HG03097 (cell line): Measurements from ENCODE around the gene KAT2A.

Experiments used
- ATAC-seq: cut with Tn5 transposase; IDR thresholded peaks from one replicate; pipeline ENCODE4 v1.9.1; 2021; ENCODE audit not compliant: unreplicated experiment, low FRiP score

The KAT2A gene

DNA sequence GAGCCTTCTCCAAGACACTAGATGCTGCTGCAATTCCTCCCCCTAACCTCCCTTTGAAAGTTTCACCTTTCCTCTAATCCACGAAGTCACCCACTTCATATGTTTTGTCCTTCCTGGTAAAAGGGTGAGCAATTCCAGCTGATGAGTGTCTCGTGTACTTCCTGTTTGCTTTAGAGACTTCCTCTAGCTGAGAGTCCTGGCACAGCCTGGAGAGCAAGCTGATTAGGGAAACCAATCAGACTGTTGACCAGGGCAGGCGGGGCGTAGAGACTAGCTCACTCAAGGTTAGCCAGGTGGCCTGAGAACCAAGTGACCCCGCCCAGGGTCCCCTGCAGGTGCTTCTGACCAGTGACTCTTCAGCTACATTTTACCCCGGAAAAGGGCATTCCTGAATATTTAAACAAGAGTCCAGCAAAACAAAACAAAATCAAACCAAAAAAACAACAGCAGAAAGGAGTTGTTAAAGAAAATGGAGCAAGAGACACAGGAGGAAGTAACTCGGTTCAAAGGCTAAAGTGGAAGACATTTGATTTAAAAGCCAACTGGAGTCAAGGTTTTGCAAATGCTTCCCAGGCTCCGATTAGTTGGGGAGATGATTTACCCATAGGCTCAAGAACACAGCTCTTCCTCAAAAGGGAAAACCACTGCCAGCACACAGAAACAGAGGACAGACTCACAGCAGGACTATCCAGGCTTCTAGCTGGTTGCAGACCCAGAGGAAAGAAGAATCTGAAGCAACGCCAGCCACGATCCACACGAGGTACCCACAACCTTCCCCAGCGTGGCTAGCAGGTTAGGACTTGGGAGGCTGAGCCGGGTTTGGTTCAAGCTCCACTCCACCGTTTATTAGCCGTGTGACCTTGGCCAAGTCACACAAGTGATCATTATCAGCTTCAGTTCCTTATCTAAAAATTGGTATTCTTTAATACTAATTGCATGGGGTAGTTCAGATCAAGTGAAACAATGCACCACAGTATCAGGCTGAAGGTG, 14.8 kb upstream of the KAT2A start:
- no peak for ATAC-seq

DNA sequence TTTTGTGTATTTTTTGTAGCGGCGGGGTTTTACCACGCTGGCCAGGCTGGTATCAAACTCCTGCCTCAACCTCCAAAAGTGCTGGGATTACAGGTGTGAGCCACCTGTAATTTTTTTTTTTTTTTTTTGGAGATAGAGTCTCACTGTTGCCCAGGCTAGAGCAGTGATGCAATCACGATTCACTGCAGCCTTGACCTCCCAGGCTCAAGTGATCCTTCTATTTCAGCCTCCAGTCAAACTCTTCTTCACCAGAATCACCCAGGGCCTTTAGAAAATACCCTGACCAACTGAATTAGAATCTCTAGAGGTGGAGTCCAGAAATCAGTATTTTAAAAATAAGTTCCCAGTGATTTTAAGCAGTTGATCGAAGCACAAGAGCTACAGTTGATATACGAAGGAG, 14.0 kb upstream of the KAT2A start:
- ATAC-seq: no peak

DNA sequence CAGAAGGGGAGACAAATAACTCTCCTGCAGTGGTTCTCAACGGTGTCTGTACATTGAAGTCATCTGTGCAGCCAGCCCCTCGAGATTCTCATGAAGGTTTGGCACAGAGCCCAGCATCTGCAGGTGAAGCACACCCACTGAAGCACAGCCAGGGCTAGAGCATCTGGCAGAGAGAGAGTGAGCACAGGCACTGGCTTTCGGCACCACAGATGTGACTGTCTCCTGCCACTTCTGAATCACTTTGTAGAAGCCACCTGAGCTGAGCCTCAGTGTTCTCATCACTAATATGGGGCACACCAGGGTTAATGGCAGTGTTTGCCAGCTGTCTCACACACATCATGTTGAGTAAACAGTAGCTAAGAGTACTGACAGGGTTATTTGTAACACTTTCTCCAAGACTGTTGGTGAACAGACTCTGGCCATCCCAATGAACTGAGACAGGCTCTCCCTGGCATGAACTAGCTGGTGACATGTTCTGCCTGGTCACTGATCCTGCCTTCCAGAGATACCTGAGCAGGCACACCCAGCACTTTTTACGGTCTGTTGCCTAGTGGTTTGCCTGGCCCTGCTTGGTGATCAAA, 12.4 kb upstream of the KAT2A start:
- ATAC-seq: no peak

DNA sequence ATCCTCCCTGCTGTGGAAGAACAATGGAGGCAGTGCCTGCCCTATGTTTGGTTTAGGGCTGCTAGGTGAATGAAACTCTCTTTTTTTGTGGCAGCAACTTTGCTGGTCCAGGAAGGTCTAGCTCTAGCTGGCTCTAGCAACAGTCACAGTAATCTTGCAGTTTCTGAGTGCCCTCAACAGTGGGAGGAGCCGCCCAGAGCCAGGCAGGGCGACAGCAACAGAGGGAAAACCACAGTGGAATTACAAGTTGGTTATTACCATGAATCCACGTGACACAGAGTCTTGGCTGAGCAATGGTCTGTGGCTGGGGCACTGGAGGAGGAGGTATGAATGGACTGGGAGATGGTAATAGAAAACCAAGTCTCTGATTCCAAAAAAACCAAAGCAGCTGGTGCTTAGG, 11.8 kb upstream of the KAT2A start:
- no peak for ATAC-seq

DNA sequence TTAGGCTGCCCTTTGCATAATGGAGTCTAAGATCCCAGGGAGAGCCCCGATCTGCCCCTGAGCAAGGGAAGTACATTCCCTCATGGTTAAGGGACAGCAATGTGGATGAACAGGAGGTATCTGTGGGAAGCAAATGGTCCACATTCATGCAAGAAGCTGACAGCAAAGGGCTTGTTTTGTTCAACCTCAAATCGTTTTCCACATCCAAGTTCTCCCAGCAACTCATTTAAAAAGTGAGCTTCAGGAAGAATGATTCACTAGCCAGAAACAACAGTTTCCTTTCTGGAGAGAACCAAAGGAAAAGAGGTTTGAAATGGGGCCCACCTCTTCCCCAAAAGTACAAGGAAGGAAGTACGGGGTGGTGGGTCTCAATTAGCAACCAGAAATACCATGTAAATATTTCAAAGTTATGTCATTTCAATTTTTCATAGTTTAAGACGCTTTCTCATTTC, 10.8 kb upstream of the KAT2A start:
- no peak for ATAC-seq

DNA sequence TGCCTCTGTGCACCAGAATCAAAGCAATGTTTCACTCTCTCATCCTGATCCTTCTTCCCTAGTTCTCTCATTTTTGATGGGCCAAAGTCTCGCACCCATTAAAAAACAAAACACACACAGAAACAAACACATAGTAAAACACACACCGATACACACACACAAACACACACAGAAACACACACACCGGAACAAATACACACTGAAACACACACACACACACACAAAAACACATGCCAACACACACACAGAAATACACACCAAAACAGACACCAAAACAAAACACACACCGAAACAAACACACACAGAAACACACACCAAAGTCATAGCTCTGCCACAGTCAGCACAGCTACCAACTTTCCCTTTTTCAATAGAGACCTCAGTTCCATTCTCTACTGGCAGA, 10.1 kb upstream of the KAT2A start:
- ATAC-seq: no peak

DNA sequence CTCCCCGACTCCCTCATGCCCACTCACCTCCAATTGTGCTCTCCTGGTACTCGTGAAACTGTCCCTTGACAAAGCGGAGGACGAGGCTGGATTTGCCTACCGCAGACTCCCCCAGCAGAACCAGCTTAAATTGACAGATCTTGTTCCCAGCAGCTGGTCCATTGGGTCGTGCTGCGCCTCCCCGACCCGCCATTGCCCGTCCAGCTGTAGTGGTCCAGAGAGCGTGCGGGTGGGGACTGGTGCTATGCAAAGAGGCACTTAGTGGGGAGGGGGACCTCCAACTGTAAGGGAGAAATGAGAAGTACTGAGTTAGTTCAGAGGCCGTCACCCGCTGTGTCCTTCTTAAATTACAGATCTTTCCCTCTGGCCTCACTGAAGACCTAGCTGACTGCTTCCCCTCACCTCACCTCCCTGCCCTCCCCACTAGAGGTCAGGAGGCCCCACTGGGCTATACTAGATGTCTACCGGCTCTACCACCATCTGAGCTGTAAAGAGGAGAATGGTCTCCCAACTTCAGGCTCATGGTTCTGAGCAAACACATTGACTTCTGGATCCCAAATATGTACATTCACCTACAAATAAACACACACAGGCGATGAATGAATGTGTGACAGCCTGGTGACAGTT, 9.3 kb upstream of the KAT2A start:
- ATAC-seq: no peak

DNA sequence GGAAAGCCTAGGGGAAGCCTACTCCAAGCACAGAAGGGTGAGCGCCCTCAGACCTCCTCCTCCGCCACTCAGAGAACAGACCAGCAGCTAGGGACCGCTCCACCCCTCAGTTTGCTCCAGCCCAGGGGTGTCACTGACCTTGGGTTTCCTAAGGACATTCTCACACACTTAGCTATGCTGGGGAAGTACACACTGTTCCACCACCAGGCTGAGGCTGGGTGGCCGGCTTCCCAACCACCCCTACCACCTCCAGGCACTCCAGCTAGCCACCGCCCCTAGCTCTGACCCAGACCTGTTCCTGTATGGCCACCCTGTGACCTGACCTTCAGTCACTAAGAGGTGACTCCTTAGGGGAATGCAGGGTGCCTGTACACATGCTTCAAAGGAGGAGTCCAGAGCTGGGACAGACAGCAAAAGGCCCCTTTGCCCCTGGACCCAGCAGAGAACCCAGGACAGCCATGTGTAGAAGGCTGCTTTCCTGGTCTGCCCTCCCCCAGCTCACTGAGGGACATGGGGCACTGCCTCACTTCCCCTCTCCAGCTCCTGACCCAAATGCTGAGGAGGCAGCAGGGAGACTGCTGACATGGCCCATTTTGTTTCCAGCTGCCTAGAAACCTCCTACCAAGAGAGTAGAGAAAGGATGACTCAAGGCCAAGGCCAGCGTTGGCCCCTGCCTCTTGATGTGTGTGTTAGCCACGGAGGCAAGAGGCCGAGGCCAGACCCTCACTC, 8.1 kb upstream of the KAT2A start:
- no peak for ATAC-seq

DNA sequence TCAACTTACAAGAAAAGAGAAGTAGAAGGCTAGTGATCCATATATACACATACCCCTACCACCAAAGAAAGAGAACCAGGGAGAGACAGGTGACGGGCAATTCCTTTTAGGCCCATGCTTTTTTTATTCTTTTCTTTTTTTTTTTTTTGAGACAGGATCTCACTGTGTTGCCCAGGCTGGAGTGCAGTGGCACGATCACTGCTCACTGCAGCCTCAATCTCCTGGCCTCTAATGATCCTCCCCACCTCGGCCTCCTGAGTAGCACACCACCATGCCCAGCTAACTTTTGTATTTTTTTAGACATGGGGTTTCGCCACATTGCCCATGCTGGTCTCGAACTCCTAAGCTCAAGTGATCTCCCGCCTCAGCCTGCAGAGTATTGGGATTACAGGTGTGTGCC, 6.2 kb upstream of the KAT2A start:
- ATAC-seq: no peak

DNA sequence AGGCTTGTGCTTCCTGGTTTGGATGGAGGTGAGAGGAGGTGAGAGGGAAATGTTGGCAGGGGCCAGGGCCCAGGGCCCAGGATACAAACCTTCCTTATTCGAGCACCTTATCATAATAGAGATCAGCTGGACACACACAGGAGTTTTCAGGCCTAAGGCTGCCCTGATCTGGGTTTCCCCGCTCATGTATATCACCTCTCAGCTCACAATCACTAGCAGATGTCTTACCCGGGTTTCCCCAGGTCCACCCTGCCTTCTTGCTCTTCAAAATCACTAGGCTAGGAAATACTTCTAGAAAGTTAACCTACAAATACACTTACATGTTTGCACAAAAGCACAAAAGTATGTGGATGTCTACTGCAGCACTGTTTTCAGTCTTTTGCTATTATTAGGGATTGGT, 5.7 kb upstream of the KAT2A start:
- ATAC-seq: no peak

DNA sequence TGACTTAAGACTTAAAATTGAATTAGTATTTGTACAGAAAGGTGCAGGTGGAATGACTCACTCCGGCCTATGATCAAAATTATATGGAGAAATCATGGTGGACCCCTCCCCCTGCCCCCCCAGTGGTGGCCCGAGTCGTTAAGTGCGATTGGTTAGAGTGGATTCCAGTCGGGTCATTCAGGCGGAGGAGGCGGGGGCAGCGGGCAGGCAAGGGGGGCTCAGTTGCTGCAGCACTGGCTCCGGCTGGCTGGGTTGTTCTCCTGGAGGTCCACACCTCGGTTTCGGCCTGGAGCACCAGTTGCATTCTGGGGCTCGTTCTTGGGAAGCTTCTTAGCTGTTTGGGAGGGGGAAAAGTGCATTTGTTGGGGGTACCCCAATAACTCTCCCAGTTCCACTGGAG, 4.4 kb upstream of the KAT2A start:
- no peak for ATAC-seq

DNA sequence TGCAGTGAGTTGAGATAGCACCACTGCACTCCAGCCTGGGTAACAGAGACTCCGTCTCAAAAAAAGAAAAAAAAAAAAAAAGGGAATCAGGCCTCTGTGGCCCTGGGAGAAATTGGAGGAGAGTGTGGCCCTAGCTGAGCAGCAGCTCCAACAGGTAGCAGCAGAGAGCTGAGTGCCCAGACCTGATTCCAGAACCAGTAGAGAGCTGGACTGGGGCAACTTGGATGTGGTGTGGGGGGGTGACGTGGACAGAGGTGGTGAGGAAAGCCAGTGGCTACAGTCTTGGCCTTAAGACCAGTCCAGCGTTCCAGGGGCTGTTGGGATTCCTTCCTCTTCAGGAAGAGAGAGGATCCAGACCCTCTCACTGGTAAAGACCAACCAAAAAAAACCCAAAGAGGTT, 3.1 kb upstream of the KAT2A start:
- no peak for ATAC-seq

DNA sequence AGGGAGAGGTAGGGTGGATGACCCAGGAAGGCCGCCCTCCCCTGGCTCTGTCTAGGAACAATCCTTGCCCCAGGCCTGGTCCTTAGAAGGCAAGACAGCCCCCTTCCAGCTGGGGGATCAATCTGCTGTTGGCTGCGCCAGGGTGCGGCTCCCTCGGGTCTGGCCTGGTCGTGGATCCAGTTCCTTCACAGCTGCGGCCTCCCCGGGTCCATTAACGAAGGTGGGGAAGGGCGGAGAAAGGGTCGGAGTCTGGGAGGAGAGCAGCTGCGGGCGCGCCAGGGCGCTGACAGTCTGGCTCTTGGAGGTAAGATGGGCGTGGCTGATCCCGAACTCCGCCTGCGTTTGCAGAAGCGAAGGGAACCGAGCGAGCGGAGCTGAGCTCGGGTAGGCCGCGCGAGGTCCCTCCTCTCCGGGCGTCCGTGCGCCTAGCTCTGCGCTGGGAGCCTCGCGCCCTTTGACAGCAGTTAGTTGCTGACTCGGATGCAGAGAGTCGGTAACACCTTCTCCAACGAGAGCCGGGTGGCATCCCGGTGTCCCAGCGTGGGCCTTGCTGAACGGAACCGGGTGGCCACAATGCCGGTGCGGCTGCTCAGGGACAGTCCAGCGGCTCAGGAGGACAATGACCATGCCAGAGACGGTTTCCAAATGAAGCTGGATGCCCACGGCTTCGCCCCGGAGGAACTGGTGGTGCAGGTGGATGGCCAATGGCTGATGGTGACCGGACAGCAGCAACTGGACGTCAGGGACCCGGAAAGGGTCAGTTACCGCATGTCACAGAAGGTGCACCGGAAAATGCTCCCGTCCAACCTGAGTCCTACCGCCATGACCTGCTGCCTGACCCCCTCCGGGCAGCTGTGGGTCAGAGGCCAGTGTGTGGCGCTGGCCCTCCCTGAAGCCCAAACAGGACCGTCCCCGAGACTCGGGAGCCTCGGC, 1.5 kb upstream of the KAT2A start, which contains the start of gene HSPB9:
TSS of gene HSPB9 (plus strand) at position 434 of the 933 bp plus-strand sequence. CDS start at position 481, 47 bp downstream.
- no peak for ATAC-seq

DNA sequence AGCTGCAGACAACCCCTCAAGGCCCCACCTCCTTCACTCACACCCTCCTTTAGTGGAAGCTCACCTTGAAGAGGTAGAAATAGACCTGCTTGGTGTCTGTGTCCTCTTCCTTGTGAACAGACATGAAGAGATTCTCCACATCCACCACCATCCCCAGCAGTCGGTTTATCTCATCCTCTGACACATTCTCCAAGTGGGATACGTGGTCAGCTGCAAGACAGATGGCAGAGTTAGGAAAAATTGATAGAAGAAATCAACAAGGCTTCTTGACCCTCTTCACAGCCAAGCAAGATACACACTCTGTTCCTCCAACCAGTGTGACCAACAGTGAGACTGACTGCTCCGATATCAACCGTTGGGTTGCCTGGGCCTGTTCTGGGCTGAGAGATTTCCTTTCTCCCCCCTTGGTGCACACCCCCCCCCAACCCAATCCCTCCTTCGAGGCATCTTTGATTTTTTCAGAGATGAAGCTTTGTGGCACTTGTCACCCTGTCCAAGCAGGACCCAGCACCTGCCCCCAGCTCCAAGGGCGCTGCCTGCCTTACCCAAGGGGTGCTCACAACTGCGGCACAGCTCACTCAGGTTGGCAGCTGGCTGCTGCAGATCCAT, 902 bp downstream of the KAT2A start:
- no peak for ATAC-seq

DNA sequence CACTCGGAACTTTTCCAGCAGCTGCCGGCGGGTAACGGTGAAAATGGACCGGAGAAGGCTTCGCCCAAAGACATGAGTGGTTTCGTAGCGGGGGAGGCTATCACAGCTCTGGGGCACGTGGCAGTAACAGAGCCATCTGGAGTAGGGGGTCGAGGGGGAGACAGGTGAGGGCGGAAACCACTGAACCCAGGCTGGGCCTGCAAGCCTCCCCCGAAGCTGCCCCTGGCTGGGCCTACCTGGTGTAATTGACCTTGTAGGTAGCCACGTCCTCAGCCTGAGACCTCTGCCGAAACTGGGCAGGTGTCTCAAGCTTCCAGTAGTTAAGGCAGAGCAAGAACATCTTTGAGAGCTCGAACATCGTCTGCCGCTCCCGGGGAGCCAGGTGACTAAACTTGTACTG, 1.9 kb downstream of the KAT2A start:
- ATAC-seq: no peak

DNA sequence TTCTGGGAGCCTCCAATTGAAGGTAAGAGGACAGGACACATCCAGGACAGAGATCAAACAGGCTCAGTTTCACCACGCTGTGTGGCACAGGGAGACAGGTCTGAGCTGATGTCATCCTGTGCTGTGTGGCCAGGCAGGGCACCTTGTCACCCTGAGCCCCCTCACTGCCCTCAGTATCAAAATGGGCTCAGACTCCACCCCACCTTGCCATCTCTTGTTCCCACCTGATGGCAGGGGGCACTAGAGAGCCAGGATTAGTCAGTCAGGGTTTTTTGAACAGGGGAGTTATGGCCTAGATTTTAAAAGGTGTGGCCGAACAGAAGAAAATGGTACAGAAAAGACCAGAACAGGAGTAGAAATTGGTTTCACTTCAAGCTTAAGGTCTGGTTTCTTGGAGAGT, 2.6 kb downstream of the KAT2A start:
- ATAC-seq: no peak

DNA sequence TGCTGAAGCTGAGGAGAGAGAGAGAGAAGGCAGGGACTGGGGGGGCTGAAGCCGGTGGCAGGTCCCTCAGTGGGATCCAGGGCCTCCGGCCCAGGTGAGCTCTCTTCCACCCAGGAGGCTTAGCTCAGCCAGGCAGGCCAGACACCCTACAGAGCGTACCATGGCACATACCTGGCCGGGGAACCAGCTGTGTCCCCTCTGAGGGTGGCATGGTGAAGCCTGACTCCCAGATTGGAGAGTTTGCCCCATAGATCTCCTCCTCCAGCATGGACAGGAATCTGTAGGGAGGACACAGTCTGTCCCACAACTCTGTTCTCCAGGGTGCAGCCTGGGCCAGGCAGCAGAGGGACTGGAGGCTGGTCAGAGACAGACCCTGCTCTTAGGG, 3.0 kb downstream of the KAT2A start:
- ATAC-seq: no peak

DNA sequence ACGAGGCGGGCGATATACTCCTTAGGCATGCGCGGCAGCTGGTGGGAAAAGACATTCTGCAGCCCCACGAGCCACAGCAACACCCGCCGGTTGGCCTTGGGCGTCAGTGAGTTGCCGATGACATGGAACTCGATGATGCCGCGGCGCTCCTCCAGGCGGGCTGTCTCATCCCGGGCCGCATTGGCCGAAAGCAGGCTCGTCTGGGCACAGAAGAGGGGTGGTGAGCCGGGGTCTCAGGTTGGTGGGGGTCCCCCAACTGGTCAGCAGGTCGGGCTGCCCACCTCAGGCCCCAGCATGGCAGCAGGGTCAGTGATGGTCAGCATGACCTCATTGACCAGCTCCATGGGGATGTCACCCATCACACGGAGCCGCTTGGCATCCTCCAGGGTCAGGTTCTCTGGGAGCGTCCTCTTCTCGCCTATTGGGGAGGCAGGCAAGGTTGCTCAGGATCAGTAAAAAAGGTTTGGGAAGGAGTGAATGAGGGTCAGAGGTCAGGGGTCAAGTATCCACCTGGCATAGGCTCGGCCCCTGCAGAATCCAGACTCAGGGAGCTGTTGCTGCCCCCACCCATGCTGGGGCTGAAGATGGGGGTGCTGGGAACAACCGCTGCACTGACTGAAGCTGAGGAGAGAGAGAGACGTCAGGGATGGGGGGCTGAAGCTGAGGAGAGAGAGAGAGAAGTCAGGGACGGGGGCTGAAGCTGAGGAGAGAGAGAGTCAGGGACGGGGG, 3.6 kb downstream of the KAT2A start:
- ATAC-seq: no peak
